AG10803 (cell line): ENCODE measurements around the gene WWTR1.
A peak's percentile ranks its signal among the peaks of the same experiment; 100 is the strongest.

Experiments
- DNase-seq: peaks from one replicate; pipeline ENCODE4 v3.0.0; 2010; ENCODE audit warnings: low read depth
- H3K4me3 ChIP-seq: 2 replicates; pipeline ENCODE4 v1.5.1; 2011; ENCODE audit warnings: mild to moderate bottlenecking, low read length, control low read depth
- CTCF ChIP-seq: conservative IDR thresholded peaks from 2 replicates; pipeline ENCODE4 v1.5.1; 2011; ENCODE audit warnings: mild to moderate bottlenecking, low read length, control low read depth, inconsistent platforms

Gene WWTR1

GRCh38 chr3:149494022-149494758, 163.6 kb downstream of the WWTR1 start:
- H3K4me3 ChIP-seq: no peak overlapping the region
- TF ChIP-seq CTCF: peak; percentile 93
- peak; percentile 71 for DNase-seq

- H3K4me3 ChIP-seq: no peak overlapping the region
- no peak for TF ChIP-seq CTCF
- no peak for DNase-seq
These were observed 164.4 kb downstream of the WWTR1 start for GRCh38 chr3:149493315-149494021.

- no peak for DNase-seq
- H3K4me3 ChIP-seq: no peak overlapping the region
- TF ChIP-seq CTCF: no peak
These were observed 167.4 kb downstream of the WWTR1 start for GRCh38 chr3:149490260-149490971.

GRCh38 chr3:149489060-149489690, 168.7 kb downstream of the WWTR1 start:
- peak; percentile 9 for DNase-seq

GRCh38 chr3:149487598-149488197, 170.1 kb downstream of the WWTR1 start:
- TF ChIP-seq CTCF: peak; percentile 32
- no peak overlapping the region for H3K4me3 ChIP-seq
- DNase-seq: no peak

More at GRCh38 chr3:149489060-149489690, 168.7 kb downstream of the WWTR1 start:
- TF ChIP-seq CTCF: peak; percentile 62
- H3K4me3 ChIP-seq: no peak overlapping the region

- no peak overlapping the region for H3K4me3 ChIP-seq
- no peak for DNase-seq
- no peak for TF ChIP-seq CTCF
These were observed 171.1 kb downstream of the WWTR1 start for GRCh38 chr3:149486726-149487125.
